CD4-positive, alpha-beta memory T cell (primary cell): Measurements from ENCODE around the gene ALPG. TPM values are rescaled to one million over a fixed set of nuclear protein-coding genes. Genes with fewer than 3 reads are reported as not detected.
"Not testable (repeated sequence)": the region's sequence is repeated elsewhere in the genome, so short reads cannot be mapped to it uniquely, and the experiment has no call there.

Source experiments
- CTCF ChIA-PET: fragments of 350-600 bp; sonication (Branson Sonifier 250); formaldehyde crosslinking; loops from one replicate; lab custom pipeline; 2021; ENCODE audit warnings: inconsistent platforms; ENCODE audit not compliant: partially characterized antibody; lab: Charles Lee
- POLR2A ChIA-PET: fragments of 350-600 bp; sonication (Branson Sonifier 250); formaldehyde crosslinking; loops from one replicate; lab custom pipeline; 2021; ENCODE audit not compliant: partially characterized antibody; lab: Charles Lee
- DNase-seq, 5 donors: peaks; one replicate each; pipeline versions ENCODE4 v3.0.0 to v3.0.0-alpha.2; 2020 to 2022; ENCODE audit warnings: mixed read lengths in 1 of 5
- H3K27ac ChIP-seq: one replicate; pipeline ENCODE4 v1.7.0; 2013; ENCODE audit warnings: low read depth, low read length
- H3K27me3 ChIP-seq: 2 replicates; pipeline ENCODE4 v1.7.0; 2013; ENCODE audit warnings: mild to moderate bottlenecking, low read length, moderate library complexity; ENCODE audit not compliant: insufficient read depth
- H3K36me3 ChIP-seq: 2 replicates; pipeline ENCODE4 v1.7.0; 2013; ENCODE audit warnings: mild to moderate bottlenecking, low read length, moderate library complexity; ENCODE audit not compliant: insufficient read depth
- H3K4me1 ChIP-seq: 2 replicates; pipeline ENCODE4 v1.7.0; 2013; ENCODE audit warnings: mild to moderate bottlenecking, low read length, moderate library complexity; ENCODE audit not compliant: insufficient read depth
- H3K4me3 ChIP-seq, 2 donors: one replicate each; pipeline ENCODE4 v1.7.0; 2013; ENCODE audit warnings: low read length in 2 of 2, mild to moderate bottlenecking in 1 of 2
- H3K9me3 ChIP-seq, 2 donors: one replicate each; pipeline ENCODE4 v1.7.0; 2013; ENCODE audit warnings: low read length in 2 of 2, control low read depth in 1 of 2; ENCODE audit not compliant: control insufficient read depth in 1 of 2
- H3K27ac Mint-ChIP-seq, 7 donors: one replicate each; pipeline ENCODE4 v1.8.0; 2020 to 2021; ENCODE audit warnings: mixed read lengths in 7 of 7, mild to moderate bottlenecking in 6 of 7, inconsistent platforms in 3 of 7, moderate library complexity in 3 of 7
- H3K27me3 Mint-ChIP-seq, 2 donors: one replicate each; pipeline ENCODE4 v1.8.0; 2020 to 2021; ENCODE audit warnings: mixed read lengths in 2 of 2
- H3K36me3 Mint-ChIP-seq, 2 donors: one replicate each; pipeline ENCODE4 v1.8.0; 2020 to 2021; ENCODE audit warnings: mixed read lengths in 2 of 2, inconsistent platforms in 1 of 2, mild to moderate bottlenecking in 1 of 2
- H3K4me1 Mint-ChIP-seq, 4 donors: one replicate each; pipeline ENCODE4 v1.8.0; 2020 to 2021; ENCODE audit warnings: mixed read lengths in 4 of 4, mild to moderate bottlenecking in 1 of 4
- H3K4me3 Mint-ChIP-seq, 8 donors: one replicate each; pipeline ENCODE4 v1.8.0; 2020 to 2021; ENCODE audit warnings: mixed read lengths in 8 of 8, mild to moderate bottlenecking in 7 of 8, moderate library complexity in 6 of 8, inconsistent platforms in 3 of 8
- H3K9me3 Mint-ChIP-seq, 8 donors: one replicate each; pipeline ENCODE4 v1.8.0; 2020 to 2021; ENCODE audit warnings: mixed read lengths in 8 of 8, mild to moderate bottlenecking in 5 of 8, inconsistent platforms in 3 of 8, moderate library complexity in 1 of 8
- intact Hi-C: fragments of 100-400 bp; cut with micrococcal nuclease; formaldehyde crosslinking; loops from one replicate; pipeline ENCODE4 v1.15.1; 2023
- polyA plus RNA-seq, 2 donors: library from polyadenylated mRNA; unstranded; fragments of 300-500 nt; fragmentation: Illumina TruSeq; gene quantifications; one replicate each; pipeline ENCODE4 v1.2.3, GENCODE V29; 2021
- total RNA-seq, 2 experiments: library from RNA; stranded (reverse); gene quantifications; one replicate each; pipeline ENCODE4 v1.2.3, GENCODE V29; 2021

ALPG gene
- total and polyA plus RNA-seq, 4 experiments from 2014 or later = not detected

GRCh38 chr2:232449964-232450363 lies 43.3 kb downstream of the ALPG start:
- Histone ChIP-seq H3K4me3 (no peak overlapping the region), H3K9me3 (no peaks in the 10 kb centered on the region), H3K36me3 (no peaks in the 10 kb centered on the region), H3K27ac (no peak overlapping the region), H3K27me3 (no peaks in the 10 kb centered on the region), H3K4me1 (no peaks in the 10 kb centered on the region)
- POLR2A ChIA-PET = no interaction called here
- Mint-ChIP-seq H3K27me3 (peaks cover 0 to 2% of the 10 kb centered on the region in 2 donors), H3K27ac (no peak overlapping the region), H3K4me1 (no peaks in the 10 kb centered on the region), H3K36me3 (no peaks in the 10 kb centered on the region), H3K4me3 (no peak overlapping the region), H3K9me3 (no peaks in the 10 kb centered on the region)
- DNase-seq = no peak
- intact Hi-C loops = no loop called here
- CTCF ChIA-PET = no interaction called here

- DNase-seq, POLR2A ChIA-PET, H3K4me1 ChIP-seq, H3K4me3 Mint-ChIP-seq, H3K9me3 ChIP-seq, H3K4me1 Mint-ChIP-seq, H3K27me3 Mint-ChIP-seq, H3K36me3 Mint-ChIP-seq, H3K9me3 Mint-ChIP-seq, H3K27ac ChIP-seq, intact Hi-C loops, H3K4me3 ChIP-seq, H3K36me3 ChIP-seq, H3K27me3 ChIP-seq: not testable (repeated sequence)
- CTCF ChIA-PET = interaction anchor here (0.6 kb wide), 1 partner anchor 14 kb away, joined by 3 read pairs; no protein-coding TSS in a partner anchor
- H3K27ac Mint-ChIP-seq = peak overlapping the region in 1 of 7 donors; percentile 62
Observed at GRCh38 chr2:232451645-232452044, 45.0 kb downstream of the ALPG start.

GRCh38 chr2:232454630-232455029 lies 48.0 kb downstream of the ALPG start:
- no peaks in the 10 kb centered on the region for H3K4me1 ChIP-seq
- H3K4me1 Mint-ChIP-seq = no peaks in the 10 kb centered on the region
- H3K9me3 Mint-ChIP-seq = no peaks in the 10 kb centered on the region
- H3K9me3 ChIP-seq = no peaks in the 10 kb centered on the region
- ChIA-PET CTCF (interaction anchor here (1.7 kb wide), 1 partner anchor 20 kb away, joined by 4 read pairs; no protein-coding TSS in a partner anchor), POLR2A (no interaction called here)
- H3K27ac ChIP-seq = no peak overlapping the region
- H3K4me3 ChIP-seq = no peak overlapping the region
- no peaks in the 10 kb centered on the region for H3K27me3 ChIP-seq
- intact Hi-C loops = no loop called here
- no peak for DNase-seq
- H3K36me3 Mint-ChIP-seq = no peaks in the 10 kb centered on the region
- no peaks in the 10 kb centered on the region for H3K36me3 ChIP-seq
- no peak overlapping the region for H3K27ac Mint-ChIP-seq
- peaks cover 5 to 7% of the 10 kb centered on the region in 2 donors for H3K27me3 Mint-ChIP-seq
- peak overlapping the region in 1 of 8 donors; percentile 49 for H3K4me3 Mint-ChIP-seq

- H3K27ac Mint-ChIP-seq = no peak within 1 kb of the TSS
- Histone ChIP-seq H3K4me1 (no peaks in the 10 kb centered on the region), H3K4me3 (no peak within 1 kb of the TSS), H3K27me3 (no peaks in the 10 kb centered on the region), H3K36me3 (no peaks in the 10 kb centered on the region), H3K27ac (no peak within 1 kb of the TSS), H3K9me3 (no peaks in the 10 kb centered on the region)
- H3K27me3 Mint-ChIP-seq = peaks cover 7 to 8% of the 10 kb centered on the region in 2 donors
- no peaks in the 10 kb centered on the region for H3K9me3 Mint-ChIP-seq
- no peaks in the 10 kb centered on the region for H3K36me3 Mint-ChIP-seq
- H3K4me3 Mint-ChIP-seq = no peak within 1 kb of the TSS
- intact Hi-C loops = no loop called here
- H3K4me1 Mint-ChIP-seq = no peaks in the 10 kb centered on the region
- ChIA-PET CTCF (interaction anchor here (1.7 to 1.9 kb wide), 2 partner anchors 8 to 21 kb away, joined by 4 to 6 read pairs; no protein-coding TSS in a partner anchor), POLR2A (no interaction called here)
- no peak for DNase-seq
Observed at GRCh38 chr2:232455426-232456255, 49.0 kb downstream of the ALPG start, which contains the start of gene ALPI. Gene ALPI (plus strand): TSS chr2:232456153. CDS start chr2:232456200, 47 bp downstream.

- no peaks in the 10 kb centered on the region for H3K36me3 ChIP-seq
- POLR2A ChIA-PET = no interaction called here
- H3K4me3 ChIP-seq = no peak overlapping the region
- no peaks in the 10 kb centered on the region for H3K4me1 ChIP-seq
- H3K27ac Mint-ChIP-seq = no peak overlapping the region
- H3K27me3 Mint-ChIP-seq = peaks cover 7 to 8% of the 10 kb centered on the region in 2 donors
- no peaks in the 10 kb centered on the region for H3K9me3 ChIP-seq
- no peaks in the 10 kb centered on the region for H3K4me1 Mint-ChIP-seq
- no peak overlapping the region for H3K4me3 Mint-ChIP-seq
- DNase-seq = no peak
- H3K36me3 Mint-ChIP-seq = no peaks in the 10 kb centered on the region
- H3K27ac ChIP-seq = no peak overlapping the region
- no peaks in the 10 kb centered on the region for H3K27me3 ChIP-seq
- no peaks in the 10 kb centered on the region for H3K9me3 Mint-ChIP-seq
- intact Hi-C loops = no loop called here
- CTCF ChIA-PET = interaction anchor here (1.9 kb wide), 1 partner anchor 9 kb away, joined by 6 read pairs; no protein-coding TSS in a partner anchor
Observed at GRCh38 chr2:232456296-232457120, 49.9 kb downstream of the ALPG start.

GRCh38 chr2:232457121-232458011 lies 50.7 kb downstream of the ALPG start:
- ChIA-PET POLR2A (no interaction called here), CTCF (interaction anchor here (1.9 kb wide), 1 partner anchor 10 kb away, joined by 6 read pairs; no protein-coding TSS in a partner anchor)
- Mint-ChIP-seq H3K27me3 (peaks cover 7 to 8% of the 10 kb centered on the region in 2 donors), H3K4me1 (no peaks in the 10 kb centered on the region), H3K9me3 (no peaks in the 10 kb centered on the region), H3K4me3 (no peak overlapping the region), H3K27ac (no peak overlapping the region), H3K36me3 (no peaks in the 10 kb centered on the region)
- intact Hi-C loops = no loop called here
- Histone ChIP-seq H3K27ac (no peak overlapping the region), H3K4me1 (no peaks in the 10 kb centered on the region), H3K27me3 (no peaks in the 10 kb centered on the region), H3K36me3 (no peaks in the 10 kb centered on the region), H3K9me3 (no peaks in the 10 kb centered on the region), H3K4me3 (no peak overlapping the region)
- no peak for DNase-seq
